ENCODE results near the gene OSGEP.

OSGEP gene

DNA sequence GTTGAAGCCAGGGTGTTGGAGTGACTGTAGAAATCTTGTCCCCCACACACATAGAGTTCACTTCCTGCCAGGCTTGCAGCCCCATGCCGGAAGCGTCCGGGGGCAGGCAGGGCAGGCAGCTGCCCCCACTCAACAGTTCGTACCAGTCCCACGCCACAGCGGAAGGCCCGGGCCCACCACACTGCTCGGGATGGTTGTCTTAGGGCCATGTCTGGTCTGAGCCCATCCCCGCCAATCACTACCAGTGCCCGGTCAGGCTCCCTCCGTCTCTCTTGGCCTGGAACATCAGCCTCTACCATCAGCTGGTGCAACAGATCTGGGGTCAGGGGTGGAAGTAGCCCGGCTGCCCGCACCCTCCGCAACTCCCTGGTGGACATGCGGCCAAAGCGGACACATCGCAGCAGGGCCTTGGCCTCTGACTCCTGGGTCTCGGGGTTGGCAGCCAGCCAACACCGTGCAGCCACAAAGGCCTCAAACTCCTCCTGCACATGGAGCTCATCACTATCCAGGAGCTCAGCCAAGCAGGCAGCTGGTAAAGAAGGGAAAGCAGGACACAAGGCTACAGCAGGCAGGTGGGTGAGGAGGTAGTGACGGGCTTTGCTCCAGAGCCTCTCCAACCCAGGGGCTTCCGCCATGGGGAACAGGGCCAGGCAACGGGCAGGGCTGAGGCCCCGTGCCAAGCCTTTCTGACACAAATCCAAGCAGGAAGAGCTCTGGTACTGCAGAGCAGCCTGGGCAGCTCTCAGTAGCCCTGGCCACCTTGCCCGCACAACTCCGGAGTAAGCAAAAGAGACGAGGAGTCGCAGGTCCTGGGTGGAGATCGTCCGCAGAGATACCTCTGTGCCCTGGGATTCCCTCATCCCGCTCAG lies 24.6 kb downstream of the OSGEP start:
- H3K27ac Mint-ChIP-seq: no peak overlapping the region
- no peaks in the 10 kb centered on the region for H3K27me3 Mint-ChIP-seq (ENCODE audit: low read depth)
- peaks cover 26% of the 10 kb centered on the region for H3K4me1 Mint-ChIP-seq (ENCODE audit: low read depth)
- H3K36me3 Mint-ChIP-seq (ENCODE audit: low read depth): no peaks in the 10 kb centered on the region
- no peak overlapping the region for H3K4me3 Mint-ChIP-seq
- no peaks in the 10 kb centered on the region for H3K9me3 Mint-ChIP-seq
- DNase-seq (ENCODE audit: low spot score): no peak

DNA sequence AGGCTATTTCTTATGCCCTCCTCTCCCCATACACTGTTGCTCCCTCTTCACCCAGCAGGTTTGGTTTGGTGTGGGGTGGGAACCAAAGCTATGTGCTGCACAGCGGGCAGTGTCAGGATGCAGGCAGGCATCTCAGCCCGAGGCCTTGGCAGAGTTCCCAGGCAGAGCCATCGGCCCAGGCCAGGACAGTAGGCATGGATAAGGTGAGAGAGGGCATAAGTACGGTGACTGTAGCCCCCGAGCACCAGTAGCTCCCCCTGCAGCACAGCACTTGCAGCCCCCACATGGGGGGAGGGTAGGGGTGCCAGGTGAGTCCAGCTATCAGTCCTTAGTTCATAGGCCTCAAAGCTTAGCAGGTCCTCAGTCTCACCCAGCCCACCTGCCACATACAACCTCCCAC lies 25.8 kb downstream of the OSGEP start:
- H3K36me3 Mint-ChIP-seq (ENCODE audit: low read depth): no peaks in the 10 kb centered on the region
- peak overlapping the region; percentile 29 for H3K4me3 Mint-ChIP-seq
- no peaks in the 10 kb centered on the region for H3K9me3 Mint-ChIP-seq
- peaks cover 28% of the 10 kb centered on the region for H3K4me1 Mint-ChIP-seq (ENCODE audit: low read depth)
- no peaks in the 10 kb centered on the region for H3K27me3 Mint-ChIP-seq (ENCODE audit: low read depth)
- no peak for DNase-seq (ENCODE audit: low spot score)
- H3K27ac Mint-ChIP-seq: peak overlapping the region; percentile 41

DNA sequence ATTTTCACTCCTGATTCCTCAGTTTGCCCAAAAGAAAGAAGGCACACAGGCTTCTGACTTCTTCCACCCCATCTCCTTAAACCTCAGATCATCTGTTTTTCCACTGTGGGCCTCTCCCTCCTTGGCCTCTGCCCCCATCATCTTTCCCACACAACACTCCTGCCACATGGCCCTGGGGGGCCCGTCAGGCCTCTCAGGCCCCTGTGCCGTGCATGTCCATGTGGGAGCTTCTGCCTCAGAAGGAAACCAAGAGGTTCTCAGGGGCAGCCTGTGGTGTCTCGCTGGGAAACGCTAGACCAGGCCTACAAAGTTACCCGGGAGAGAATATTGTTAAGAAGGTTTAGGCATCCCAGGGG lies 26.6 kb downstream of the OSGEP start:
- H3K27me3 Mint-ChIP-seq (ENCODE audit: low read depth): no peaks in the 10 kb centered on the region
- peak overlapping the region; percentile 86 for H3K27ac Mint-ChIP-seq

DNA sequence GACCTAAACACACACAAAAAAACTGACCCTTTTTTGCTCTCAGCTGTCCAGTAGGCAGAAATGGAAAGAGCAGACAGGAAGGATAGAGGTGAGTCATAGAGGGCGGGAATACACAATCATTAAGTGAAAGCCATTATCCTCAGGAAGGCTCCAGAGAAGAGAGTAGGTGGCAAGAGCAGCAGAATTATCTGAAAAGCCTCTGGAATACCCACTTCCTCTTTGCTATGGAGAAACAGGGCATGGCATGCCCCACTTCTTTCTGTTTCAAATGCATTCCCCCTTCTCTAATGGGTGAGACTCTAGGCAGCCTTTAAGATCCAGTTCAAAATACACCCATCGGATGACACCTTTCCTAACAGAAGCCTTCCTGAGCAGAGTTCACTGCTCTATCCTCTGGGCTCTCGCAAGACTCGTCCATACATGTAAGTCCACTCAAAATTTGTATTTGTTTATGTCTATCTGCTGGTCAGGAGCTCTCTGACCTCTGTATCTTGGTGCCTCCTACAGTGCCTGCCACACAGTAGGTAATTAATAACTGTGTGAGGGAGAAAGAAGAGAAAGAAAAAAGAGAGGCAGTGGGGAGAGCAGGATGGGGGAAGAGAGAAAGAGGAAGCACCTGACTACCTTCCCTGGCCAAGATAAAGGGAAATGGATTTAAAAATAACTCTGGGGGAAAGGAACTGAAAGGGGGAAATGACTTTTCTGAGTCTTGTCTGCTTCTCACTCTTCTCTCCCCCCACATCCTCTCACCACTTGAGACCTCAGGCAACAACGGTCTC lies 27.2 kb downstream of the OSGEP start:
- no peak for DNase-seq (ENCODE audit: low spot score)
- Mint-ChIP-seq H3K27ac (peak overlapping the region; percentile 86), H3K27me3 (ENCODE audit: low read depth) (no peaks in the 10 kb centered on the region), H3K9me3 (no peaks in the 10 kb centered on the region), H3K4me1 (ENCODE audit: low read depth) (peaks cover 28% of the 10 kb centered on the region), H3K4me3 (peak overlapping the region; percentile 57), H3K36me3 (ENCODE audit: low read depth) (no peaks in the 10 kb centered on the region)

More for the DNA sequence above, 26.6 kb downstream of the OSGEP start:
- Mint-ChIP-seq H3K36me3 (ENCODE audit: low read depth) (no peaks in the 10 kb centered on the region), H3K4me1 (ENCODE audit: low read depth) (peaks cover 28% of the 10 kb centered on the region), H3K4me3 (peak overlapping the region; percentile 57), H3K9me3 (no peaks in the 10 kb centered on the region)
- no peak for DNase-seq (ENCODE audit: low spot score)

DNA sequence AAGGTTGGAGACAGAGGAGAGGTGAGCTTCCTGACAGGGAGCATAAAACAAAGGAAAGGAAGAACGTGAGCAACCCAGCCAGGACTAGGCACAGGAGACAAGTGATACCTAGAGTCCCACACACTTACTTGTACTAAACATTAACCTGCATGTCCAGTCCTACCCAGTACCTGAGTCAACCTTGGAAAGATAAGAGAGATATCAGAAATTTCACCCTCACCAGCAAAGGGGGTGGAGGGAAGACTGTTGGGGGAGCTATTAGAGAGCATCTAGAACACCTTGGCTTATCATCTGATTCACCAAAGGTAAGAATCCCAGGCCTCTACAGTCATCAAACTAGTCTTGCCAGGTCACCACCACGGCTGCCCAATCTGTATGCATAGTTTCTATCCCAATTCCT lies 29.8 kb downstream of the OSGEP start:
- H3K27me3 Mint-ChIP-seq (ENCODE audit: low read depth): no peaks in the 10 kb centered on the region
- H3K36me3 Mint-ChIP-seq (ENCODE audit: low read depth): no peaks in the 10 kb centered on the region
- no peak for DNase-seq (ENCODE audit: low spot score)
- no peak overlapping the region for H3K4me3 Mint-ChIP-seq
- H3K27ac Mint-ChIP-seq: no peak overlapping the region
- H3K9me3 Mint-ChIP-seq: no peaks in the 10 kb centered on the region
- H3K4me1 Mint-ChIP-seq (ENCODE audit: low read depth): peaks cover 28% of the 10 kb centered on the region

DNA sequence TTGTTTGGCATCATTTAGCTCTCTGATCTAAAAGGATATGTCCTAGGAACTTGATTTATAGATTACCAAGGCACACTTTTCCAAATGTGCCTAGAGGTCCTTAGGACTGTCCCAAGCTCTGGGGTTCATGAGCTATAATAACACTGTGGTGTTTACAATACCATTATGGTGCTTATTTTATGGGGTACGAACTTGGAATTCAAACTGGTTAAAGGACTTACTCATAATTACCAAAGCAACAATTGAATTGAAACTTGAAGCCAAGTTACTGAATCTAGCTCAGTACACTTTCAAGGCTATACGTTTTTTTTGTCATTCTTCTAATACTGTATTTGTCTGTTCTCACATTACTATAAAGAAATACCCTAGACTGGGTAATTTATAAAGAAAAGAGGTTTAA lies 31.7 kb downstream of the OSGEP start:
- Mint-ChIP-seq H3K9me3 (no peaks in the 10 kb centered on the region), H3K4me1 (ENCODE audit: low read depth) (peaks cover 17% of the 10 kb centered on the region), H3K27ac (no peak overlapping the region), H3K36me3 (ENCODE audit: low read depth) (no peaks in the 10 kb centered on the region), H3K27me3 (ENCODE audit: low read depth) (no peaks in the 10 kb centered on the region), H3K4me3 (no peak overlapping the region)
- DNase-seq (ENCODE audit: low spot score): no peak

DNA sequence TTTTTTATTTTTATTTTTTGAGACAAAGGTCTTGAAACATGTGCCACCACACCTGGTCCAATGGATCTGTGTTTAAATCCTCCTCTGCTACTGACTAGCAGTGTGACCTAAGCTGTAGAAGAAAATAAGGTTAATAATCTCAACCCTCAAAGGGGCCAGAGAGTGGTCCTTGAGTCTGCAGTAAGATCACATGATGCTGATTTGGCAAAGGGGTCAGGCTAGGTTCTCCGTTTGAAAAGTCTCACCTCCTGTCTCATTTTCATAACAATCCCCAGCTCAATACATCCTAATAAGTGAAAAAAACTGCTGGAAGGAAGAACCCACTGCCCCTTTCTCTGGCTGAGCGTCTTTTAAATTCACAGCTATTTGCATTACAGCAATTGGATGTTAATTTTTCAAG lies 33.3 kb downstream of the OSGEP start:
- Mint-ChIP-seq H3K27me3 (ENCODE audit: low read depth) (no peaks in the 10 kb centered on the region), H3K27ac (no peak overlapping the region), H3K4me1 (ENCODE audit: low read depth) (peaks cover 8% of the 10 kb centered on the region), H3K9me3 (no peaks in the 10 kb centered on the region), H3K36me3 (ENCODE audit: low read depth) (no peaks in the 10 kb centered on the region), H3K4me3 (no peak overlapping the region)
- no peak for DNase-seq (ENCODE audit: low spot score)

DNA sequence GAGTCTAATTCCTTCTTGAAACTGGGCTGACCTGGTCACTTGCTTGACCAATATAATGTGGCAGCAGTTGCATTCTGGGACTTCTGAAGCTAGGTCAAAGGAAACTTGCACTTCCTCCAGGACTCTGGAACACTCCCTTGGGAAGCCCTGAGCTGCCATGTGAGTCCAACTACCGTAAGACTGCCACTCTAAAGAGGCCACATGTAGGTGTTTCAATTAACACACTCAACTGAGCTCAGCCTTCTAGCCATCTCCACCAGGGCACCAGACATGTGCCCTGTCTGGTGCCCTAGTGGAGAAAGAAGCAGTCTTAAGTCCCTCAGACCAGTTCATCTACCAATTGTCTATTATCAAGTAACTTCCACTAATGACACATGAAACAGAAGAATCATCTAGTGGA lies 35.2 kb downstream of the OSGEP start:
- Mint-ChIP-seq H3K27ac (no peak overlapping the region), H3K4me3 (no peak overlapping the region), H3K9me3 (no peaks in the 10 kb centered on the region), H3K27me3 (ENCODE audit: low read depth) (no peaks in the 10 kb centered on the region), H3K4me1 (ENCODE audit: low read depth) (peaks cover 6% of the 10 kb centered on the region), H3K36me3 (ENCODE audit: low read depth) (no peaks in the 10 kb centered on the region)
- no peak for DNase-seq (ENCODE audit: low spot score)

DNA sequence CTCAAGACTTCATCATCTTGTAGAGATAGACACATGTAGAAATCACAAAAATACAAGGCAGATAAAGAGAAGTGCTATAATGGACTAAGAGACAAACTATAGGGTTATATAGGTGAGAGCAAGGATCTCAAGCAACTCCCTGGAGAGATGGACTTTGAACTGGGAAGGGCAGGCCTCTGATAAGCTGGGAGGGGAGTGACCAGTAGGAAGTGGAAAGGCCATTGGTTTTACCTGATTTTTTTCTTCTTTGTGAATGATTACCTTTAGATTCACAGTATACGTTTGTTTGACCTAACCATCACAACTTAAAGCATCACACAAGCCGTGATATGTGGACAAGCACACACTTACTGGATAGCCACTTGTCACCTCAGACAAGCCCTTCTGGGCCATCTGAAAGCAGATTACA lies 36.1 kb downstream of the OSGEP start:
- Mint-ChIP-seq H3K27ac (no peak overlapping the region), H3K4me3 (no peak overlapping the region)

DNA sequence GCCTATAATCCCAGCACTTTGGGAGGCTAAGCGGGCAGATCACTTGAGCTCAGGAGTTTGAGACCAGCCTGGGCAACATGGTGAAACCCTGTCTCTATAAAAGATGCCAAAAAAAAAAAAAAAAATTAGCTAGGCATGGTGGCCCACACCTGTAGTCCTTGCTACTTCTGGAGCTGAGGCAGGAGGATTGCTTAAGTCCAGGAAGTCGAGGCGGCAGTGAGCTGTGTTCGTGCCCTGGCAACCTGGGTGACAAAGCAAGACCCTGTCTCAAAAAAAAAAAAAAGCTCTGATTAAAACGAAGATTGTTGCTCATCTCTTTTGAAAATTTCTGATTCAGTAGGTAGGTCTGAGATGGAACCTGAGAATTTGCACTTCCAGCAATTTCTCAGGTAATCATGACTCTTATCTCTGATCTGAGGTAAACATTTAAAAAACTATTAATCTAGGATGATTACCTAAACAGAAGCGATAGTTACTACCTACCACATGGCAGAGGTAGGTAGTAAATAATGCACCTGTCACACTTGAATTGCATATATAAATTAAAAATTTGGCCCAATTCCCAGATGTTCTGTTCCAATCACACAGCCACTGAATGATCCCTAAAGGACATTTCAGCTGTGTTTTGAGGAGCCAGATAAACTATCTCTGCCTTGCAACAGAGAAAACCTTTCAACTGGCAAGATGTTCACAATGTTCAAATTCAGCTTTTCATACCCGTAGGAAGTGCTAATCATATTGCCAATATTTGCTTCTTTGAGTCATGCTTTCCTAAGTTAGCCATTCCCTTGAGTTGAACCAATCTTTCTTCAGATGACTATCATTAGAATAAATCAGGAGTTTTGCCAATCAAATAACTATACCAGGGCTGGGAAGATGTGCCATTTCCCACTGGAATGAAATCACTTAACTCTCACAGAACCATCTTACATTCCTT lies 37.1 kb downstream of the OSGEP start:
- DNase-seq (ENCODE audit: low spot score): no peak
- no peak overlapping the region for H3K27ac Mint-ChIP-seq
- H3K4me3 Mint-ChIP-seq: no peak overlapping the region
- no peaks in the 10 kb centered on the region for H3K36me3 Mint-ChIP-seq (ENCODE audit: low read depth)
- H3K9me3 Mint-ChIP-seq: no peaks in the 10 kb centered on the region
- no peaks in the 10 kb centered on the region for H3K27me3 Mint-ChIP-seq (ENCODE audit: low read depth)
- H3K4me1 Mint-ChIP-seq (ENCODE audit: low read depth): peaks cover 10% of the 10 kb centered on the region

More for the DNA sequence above, 36.1 kb downstream of the OSGEP start:
- Mint-ChIP-seq H3K27me3 (ENCODE audit: low read depth) (no peaks in the 10 kb centered on the region), H3K4me1 (ENCODE audit: low read depth) (peaks cover 10% of the 10 kb centered on the region), H3K9me3 (no peaks in the 10 kb centered on the region), H3K36me3 (ENCODE audit: low read depth) (no peaks in the 10 kb centered on the region)
- DNase-seq (ENCODE audit: low spot score): no peak

DNA sequence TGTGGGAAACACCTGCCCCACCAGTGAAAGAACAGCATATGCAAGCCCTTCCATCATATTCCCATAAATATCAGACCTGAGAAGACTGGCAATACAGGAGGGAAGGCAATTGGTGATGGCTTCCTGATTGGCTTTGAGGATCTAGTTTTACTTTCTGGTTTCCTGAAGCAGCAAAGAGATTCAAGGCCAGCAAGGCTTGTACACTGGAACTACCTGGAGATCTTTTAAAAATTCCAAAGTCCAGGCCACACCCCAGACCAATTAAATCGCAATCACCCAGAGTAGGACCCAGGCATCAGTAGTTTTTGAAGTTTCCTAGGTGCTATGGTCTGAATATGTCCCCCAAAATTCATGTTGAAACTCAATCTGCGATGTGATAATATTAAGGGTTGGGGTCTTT lies 38.4 kb downstream of the OSGEP start:
- Mint-ChIP-seq H3K4me3 (no peak overlapping the region), H3K27ac (no peak overlapping the region), H3K36me3 (ENCODE audit: low read depth) (no peaks in the 10 kb centered on the region), H3K4me1 (ENCODE audit: low read depth) (peaks cover 18% of the 10 kb centered on the region), H3K27me3 (ENCODE audit: low read depth) (no peaks in the 10 kb centered on the region), H3K9me3 (no peaks in the 10 kb centered on the region)
- no peak for DNase-seq (ENCODE audit: low spot score)

DNA sequence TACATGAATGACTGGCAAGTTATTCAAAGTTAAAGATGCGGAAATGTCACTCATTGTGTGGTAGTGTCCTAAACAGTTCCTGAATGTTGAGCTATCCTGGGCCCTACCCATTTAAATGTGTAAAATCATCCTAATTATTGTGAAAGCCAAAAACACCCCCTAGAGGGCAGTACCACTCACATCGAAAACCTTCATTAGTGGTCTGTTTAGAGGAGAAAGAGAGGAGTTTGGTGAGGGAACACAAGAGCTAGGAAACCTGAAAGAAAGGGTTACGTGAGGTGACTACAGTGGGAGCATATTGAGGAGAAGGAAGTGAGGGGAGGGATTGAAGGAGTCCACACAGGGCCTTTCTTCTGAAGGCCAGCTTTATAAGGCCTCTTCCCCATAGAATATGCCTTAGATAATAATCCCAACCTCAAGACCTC lies 38.8 kb downstream of the OSGEP start:
- no peak overlapping the region for H3K4me3 Mint-ChIP-seq
- H3K9me3 Mint-ChIP-seq: no peaks in the 10 kb centered on the region
- no peaks in the 10 kb centered on the region for H3K27me3 Mint-ChIP-seq (ENCODE audit: low read depth)
- peak overlapping the region; percentile 12 for H3K27ac Mint-ChIP-seq
- DNase-seq (ENCODE audit: low spot score): no peak
- no peaks in the 10 kb centered on the region for H3K36me3 Mint-ChIP-seq (ENCODE audit: low read depth)
- peaks cover 21% of the 10 kb centered on the region for H3K4me1 Mint-ChIP-seq (ENCODE audit: low read depth)

DNA sequence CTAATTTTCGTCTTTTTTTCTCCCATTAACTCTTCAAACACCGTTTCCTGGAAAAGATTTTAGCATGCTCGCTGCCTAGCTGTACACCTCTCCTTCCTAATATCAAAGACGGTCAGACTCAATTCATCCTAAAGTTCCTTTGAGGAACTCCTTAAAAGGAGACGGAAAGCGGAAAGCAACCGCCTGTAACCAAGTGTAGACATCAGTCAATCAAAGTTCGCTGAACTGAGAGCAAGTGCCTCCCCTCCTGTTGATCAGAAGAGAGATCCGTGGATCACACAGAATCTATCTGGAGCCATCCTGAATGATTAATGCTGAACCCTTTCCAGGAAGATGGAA lies 40.9 kb downstream of the OSGEP start:
- peaks cover 21% of the 10 kb centered on the region for H3K4me1 Mint-ChIP-seq (ENCODE audit: low read depth)
- no peaks in the 10 kb centered on the region for H3K9me3 Mint-ChIP-seq
- no peak for DNase-seq (ENCODE audit: low spot score)
- no peaks in the 10 kb centered on the region for H3K36me3 Mint-ChIP-seq (ENCODE audit: low read depth)
- no peaks in the 10 kb centered on the region for H3K27me3 Mint-ChIP-seq (ENCODE audit: low read depth)
- peak overlapping the region; percentile 94 for H3K27ac Mint-ChIP-seq
- H3K4me3 Mint-ChIP-seq: peak overlapping the region; percentile 97
